Endometrial microvascular endothelial cells (primary cell): ENCODE results near the gene MLH3. TPM values are rescaled to one million over a fixed set of nuclear protein-coding genes. Genes with fewer than 3 reads are reported as not detected.
"Not testable (repeated sequence)": the region's sequence is repeated elsewhere in the genome, so short reads cannot be mapped to it uniquely, and the experiment has no call there.

Experiments used
- in situ Hi-C: cut with HindIII; loops from 2 replicates; pipeline ENCODE4 v1.10.0; 2017; ENCODE audit warnings: low sequenced_read_pairs, low pct_unique_long_range_greater_than_20kb; ENCODE audit errors: inconsistent ontology term
- total RNA-seq: library from RNA; depleted of rRNA; stranded (reverse); fragments of >200 nt; gene quantifications from one replicate; pipeline ENCODE4 v1.2.3, GENCODE V29; 2015; ENCODE audit errors: inconsistent ontology term

MLH3 gene
- total RNA-seq, 1 donor from 2014 or later: 13.9 TPM

DNA sequence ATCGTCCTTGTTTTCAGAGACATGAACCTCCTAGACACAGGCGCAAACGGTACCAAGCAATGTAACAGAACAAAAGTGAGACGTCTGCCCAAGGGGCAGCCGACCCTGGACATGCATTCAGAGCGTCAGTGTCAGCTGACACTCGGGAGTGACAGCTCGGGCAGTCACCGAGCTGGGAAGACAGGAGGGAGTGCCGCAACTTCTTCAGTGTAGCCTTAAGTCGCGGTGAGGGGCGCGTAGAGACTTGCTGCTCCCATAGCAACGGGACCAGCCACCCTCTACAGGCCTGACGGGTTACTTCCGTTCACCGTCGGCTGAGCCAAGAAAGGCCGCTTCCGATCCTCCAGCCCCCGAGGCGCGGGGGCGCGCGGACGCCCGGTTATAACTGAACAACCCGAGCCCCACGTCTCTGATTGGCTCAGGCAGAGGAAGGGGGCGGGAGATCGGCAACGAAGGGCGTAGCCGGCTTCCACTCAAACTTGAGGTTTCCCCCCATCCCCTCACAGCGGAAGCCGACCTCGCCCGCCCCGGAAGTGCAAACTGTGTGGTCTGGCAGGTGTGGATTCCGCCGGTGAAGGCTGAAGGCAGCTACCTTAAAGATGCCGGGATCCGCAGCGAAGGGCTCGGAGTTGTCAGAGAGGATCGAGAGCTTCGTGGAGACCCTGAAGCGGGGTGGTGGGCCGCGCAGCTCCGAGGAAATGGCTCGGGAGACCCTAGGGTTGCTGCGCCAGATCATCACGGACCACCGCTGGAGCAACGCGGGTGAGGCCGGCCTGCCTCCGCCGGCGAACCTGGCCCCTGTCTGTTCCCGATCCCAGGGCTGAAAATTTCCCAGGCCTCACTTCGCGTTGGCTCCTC is 48.6 kb downstream of the MLH3 start, which contains the start of gene EIF2B2:
EIF2B2 (plus strand) TSS at position 530 of the 858 bp plus-strand sequence; CDS start at position 600, 70 bp downstream.
- in situ Hi-C loops: no loop called here

- in situ Hi-C loops: no loop called here
These were observed 49.4 kb downstream of the MLH3 start for GRCh38 chr14:75001899-75002298.

GRCh38 chr14:75001261-75001660 is 50.0 kb downstream of the MLH3 start:
- in situ Hi-C loops: no loop called here

GRCh38 chr14:74995781-74996180 is 55.5 kb downstream of the MLH3 start:
- in situ Hi-C loops: not testable (repeated sequence)

DNA sequence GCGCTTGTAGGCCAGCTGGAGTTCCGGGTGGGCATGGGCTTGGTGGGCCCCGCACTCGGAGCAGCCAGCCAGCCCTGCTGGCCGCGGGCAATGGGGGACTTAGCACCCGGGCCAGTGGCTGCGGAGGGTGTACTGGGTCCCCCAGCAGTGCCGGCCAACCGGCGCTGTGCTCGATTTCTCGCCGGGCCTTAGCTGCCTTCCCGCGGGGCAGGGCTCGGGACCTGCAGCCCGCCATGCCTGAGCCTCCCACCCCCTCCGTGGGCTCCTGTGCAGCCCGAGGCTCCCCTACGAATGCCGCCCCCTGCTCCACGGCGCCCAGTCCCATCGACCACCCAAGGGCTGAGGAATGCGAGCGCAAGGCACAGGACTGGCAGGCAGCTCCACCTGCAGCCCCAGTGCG is 57.1 kb downstream of the MLH3 start:
- in situ Hi-C loops: not testable (repeated sequence)

DNA sequence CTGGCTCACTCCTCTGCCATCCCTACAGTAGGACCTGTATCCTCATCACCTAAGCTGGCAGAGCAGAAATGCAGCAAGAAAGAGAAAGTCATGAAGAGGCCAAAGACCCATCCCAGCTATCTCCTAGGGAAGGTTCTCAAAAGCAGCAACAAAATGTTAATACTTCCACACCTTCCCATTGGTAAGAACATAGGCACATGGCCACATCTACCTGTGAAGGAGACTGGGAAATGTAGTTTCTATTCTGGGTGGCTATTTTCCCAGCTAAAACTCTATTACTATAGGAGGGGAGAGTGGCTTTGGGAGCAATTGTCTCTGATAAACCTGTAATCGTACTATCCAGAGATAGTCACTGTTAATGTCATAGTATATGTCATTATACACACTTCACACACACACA is 62.3 kb downstream of the MLH3 start:
- in situ Hi-C loops: no loop called here

DNA sequence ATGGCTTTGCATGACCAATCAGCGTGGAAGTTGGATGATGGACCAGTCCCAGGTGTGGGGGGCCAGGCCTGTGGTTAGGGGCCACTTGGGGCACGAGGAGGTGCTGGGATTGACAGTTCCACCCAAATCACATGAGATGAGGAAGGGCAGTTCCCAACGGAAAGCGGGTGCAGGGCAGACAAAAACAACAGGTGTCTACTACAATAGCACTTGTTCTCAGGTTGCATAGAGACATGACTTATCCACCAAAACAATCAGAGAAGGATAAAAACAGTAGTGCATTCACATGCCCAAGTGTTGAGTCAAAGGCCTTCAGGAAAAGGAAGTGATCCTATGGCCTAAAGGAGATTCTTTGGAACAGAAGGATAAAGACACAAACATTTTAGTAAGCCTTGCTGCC is 63.1 kb downstream of the MLH3 start:
- in situ Hi-C loops: no loop called here

DNA sequence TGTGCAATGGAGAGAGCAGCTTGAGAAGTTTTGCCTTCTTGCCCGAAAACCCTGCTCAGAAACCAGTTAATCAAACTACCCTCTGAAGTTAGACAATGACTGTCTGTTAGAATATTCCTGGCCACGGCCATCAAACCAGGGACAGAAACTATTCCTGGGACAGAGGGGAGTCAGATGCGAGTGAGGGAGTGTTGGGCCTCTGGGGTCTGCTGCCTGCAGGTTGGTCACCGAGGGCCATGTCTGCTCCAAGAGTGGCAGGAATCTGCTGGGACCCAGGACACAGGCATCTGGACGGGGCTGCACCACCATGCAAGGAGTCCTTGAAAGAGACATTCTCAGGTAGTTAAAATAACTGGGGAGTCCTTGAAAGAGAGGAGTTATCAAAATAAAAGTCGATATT is 65.5 kb downstream of the MLH3 start:
- in situ Hi-C loops: no loop called here

GRCh38 chr14:74985028-74985310 is 66.3 kb downstream of the MLH3 start:
- in situ Hi-C loops: no loop called here

DNA sequence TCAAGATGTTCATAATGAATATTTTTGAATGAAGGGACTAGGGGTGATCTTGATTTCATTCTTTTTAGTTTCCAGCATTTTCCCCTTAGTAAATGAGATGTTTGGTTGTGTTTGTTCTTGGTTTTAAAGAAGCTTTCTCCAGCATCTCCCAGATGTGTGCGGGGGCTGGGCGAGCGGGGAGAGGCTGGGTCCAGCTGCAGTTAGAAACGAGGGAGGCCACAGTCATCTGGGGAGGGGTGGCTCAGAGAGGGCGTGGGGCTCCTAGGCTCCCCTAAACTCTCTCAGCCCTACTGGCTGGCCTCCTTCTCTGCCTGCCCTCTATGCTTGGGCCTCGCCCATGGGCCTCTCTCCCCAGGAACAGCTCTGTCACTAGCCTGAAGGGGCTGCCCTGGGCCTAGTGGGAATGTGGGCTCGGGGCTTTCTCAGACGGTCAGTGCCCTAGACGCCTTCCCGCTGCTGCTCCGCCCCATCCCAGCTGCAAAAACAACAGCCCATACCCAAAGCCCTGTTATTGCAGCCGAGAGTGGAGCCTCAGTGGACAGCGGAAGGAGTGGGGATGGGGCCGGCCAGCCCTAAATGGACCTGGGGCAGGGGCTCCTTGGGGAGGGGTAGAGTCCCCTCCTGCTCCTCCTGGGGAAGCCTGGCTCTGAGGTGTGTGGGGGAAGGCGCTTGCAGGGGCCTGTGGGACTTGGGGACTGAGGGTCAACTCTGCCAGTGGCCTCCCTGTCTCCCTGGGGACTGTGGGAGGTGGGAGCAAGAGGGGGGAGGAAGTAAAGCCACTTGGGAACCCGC is 66.8 kb downstream of the MLH3 start:
- in situ Hi-C loops: no loop called here

- in situ Hi-C loops: no loop called here
These were observed 67.9 kb downstream of the MLH3 start for GRCh38 chr14:74983343-74983742.

GRCh38 chr14:74982661-74983060 is 68.6 kb downstream of the MLH3 start:
- in situ Hi-C loops: no loop called here

GRCh38 chr14:74981833-74982232 is 69.4 kb downstream of the MLH3 start:
- in situ Hi-C loops: no loop called here

GRCh38 chr14:74981462-74981782 is 69.8 kb downstream of the MLH3 start:
- in situ Hi-C loops: no loop called here

GRCh38 chr14:74980731-74981461 is 70.4 kb downstream of the MLH3 start:
- in situ Hi-C loops: no loop called here

- in situ Hi-C loops: no loop called here
These were observed 70.9 kb downstream of the MLH3 start for GRCh38 chr14:74980398-74980730.

DNA sequence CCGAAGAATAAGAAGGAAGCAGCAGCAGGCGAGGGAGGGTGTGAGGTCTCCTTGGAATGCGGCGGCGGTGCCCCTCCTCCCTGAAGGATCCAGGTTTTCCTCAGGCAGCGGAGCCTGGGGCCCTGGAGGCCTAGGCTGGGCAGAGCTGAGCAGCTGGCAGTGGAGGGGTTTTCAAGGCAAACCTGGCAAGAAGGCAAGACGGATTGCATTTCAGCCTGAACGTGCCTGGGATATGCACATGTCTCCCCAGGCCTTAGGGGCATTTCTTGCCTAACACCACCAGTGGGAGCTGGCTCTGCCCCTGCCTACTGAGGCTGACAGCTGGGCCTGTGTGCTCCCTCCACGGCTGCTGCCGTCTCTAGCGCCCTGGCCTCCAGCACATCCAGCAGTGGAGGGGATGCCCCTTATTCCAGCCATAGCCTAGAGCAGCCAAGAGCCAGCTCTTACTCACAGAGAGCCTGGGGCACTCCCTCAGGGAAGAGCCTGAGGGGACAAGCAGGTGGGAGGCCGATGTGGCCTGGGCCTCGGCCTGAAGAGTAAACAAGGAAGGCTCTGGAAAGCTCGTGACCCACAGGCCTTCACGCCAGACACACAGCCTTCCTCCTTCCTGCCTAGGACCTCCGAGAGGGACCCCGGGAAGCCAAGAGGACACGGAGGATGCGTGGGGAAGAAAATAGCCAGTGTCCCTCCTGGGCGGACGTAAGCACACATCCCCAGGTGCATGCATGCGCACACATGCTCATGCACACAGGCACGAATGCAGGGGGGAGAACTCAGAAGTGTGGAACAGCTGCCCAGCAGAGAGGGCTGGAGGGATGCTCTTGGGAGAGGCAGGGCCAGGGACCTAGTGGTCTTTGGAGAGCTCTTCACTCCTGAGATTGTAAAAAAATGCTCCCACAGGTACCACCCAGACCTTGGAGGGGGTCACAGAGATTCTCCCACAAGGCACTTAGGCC is 71.5 kb downstream of the MLH3 start:
- in situ Hi-C loops: no loop called here

- in situ Hi-C loops: no loop called here
These were observed 72.2 kb downstream of the MLH3 start for GRCh38 chr14:74979029-74979428.

GRCh38 chr14:74978416-74978947 is 72.8 kb downstream of the MLH3 start:
- in situ Hi-C loops: no loop called here
